ENCODE data around the gene ST6GALNAC1. TPM values are rescaled to one million over a fixed set of nuclear protein-coding genes. Genes with fewer than 3 reads are reported as not detected.

ST6GALNAC1 gene, protein sequence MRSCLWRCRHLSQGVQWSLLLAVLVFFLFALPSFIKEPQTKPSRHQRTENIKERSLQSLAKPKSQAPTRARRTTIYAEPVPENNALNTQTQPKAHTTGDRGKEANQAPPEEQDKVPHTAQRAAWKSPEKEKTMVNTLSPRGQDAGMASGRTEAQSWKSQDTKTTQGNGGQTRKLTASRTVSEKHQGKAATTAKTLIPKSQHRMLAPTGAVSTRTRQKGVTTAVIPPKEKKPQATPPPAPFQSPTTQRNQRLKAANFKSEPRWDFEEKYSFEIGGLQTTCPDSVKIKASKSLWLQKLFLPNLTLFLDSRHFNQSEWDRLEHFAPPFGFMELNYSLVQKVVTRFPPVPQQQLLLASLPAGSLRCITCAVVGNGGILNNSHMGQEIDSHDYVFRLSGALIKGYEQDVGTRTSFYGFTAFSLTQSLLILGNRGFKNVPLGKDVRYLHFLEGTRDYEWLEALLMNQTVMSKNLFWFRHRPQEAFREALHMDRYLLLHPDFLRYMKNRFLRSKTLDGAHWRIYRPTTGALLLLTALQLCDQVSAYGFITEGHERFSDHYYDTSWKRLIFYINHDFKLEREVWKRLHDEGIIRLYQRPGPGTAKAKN
- total RNA-seq (ENCODE audit: unreplicated experiment), result 0.77 TPM
- long read RNA-seq, result 0 reads

DNA sequence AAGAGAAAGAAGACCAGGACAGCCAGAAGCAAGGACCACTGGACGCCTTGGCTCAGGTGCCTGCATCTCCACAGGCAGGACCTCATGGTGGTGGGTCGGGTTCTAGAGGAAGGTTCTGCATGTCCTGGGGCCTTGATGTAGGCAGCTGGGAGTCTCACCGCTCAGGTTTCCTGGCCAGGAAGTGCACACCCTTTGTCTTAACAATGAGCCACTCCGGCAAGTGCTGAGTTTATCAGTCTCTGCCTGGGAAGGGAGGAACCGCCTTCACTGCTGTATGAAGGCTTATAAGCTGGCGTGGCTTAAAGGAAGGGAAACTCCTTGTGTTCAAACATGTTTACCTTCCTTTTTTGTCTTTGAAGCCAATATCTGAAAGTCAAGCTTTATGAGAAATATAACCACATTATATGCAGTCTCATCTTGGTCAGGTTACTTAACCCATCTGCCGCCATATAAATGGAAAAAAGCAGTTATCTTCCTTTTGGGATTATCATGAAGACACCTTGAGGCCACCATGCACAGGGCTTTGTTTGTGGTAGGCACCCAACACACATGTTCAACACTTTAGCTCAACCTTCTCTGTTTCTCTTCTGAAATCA, at the start of gene ST6GALNAC1:
ST6GALNAC1 (minus strand) TSS at position 205 of the 596 bp plus-strand sequence; CDS start at position 86, 119 bp downstream.
- no peaks in the 10 kb centered on the region for H3K36me3 Mint-ChIP-seq (ENCODE audit: low read depth, unreplicated experiment)
- peak within 1 kb of the TSS; percentile 58 for H3K27ac Mint-ChIP-seq (ENCODE audit: unreplicated experiment)
- no peaks in the 10 kb centered on the region for H3K9me3 Mint-ChIP-seq (ENCODE audit: unreplicated experiment)
- peak; percentile 16 for DNase-seq (ENCODE audit: low spot score)
- H3K4me1 Mint-ChIP-seq (ENCODE audit: unreplicated experiment), result peaks cover 17% of the 10 kb centered on the region
- H3K4me3 Mint-ChIP-seq (ENCODE audit: unreplicated experiment), result peak within 1 kb of the TSS; percentile 58
- TF ChIP-seq, protein P1, sequence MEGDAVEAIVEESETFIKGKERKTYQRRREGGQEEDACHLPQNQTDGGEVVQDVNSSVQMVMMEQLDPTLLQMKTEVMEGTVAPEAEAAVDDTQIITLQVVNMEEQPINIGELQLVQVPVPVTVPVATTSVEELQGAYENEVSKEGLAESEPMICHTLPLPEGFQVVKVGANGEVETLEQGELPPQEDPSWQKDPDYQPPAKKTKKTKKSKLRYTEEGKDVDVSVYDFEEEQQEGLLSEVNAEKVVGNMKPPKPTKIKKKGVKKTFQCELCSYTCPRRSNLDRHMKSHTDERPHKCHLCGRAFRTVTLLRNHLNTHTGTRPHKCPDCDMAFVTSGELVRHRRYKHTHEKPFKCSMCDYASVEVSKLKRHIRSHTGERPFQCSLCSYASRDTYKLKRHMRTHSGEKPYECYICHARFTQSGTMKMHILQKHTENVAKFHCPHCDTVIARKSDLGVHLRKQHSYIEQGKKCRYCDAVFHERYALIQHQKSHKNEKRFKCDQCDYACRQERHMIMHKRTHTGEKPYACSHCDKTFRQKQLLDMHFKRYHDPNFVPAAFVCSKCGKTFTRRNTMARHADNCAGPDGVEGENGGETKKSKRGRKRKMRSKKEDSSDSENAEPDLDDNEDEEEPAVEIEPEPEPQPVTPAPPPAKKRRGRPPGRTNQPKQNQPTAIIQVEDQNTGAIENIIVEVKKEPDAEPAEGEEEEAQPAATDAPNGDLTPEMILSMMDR (IDR thresholded peaks at IDR 0.05; ENCODE audit: unreplicated experiment), result no peak
- H3K27me3 Mint-ChIP-seq (ENCODE audit: unreplicated experiment), result no peaks in the 10 kb centered on the region

DNA sequence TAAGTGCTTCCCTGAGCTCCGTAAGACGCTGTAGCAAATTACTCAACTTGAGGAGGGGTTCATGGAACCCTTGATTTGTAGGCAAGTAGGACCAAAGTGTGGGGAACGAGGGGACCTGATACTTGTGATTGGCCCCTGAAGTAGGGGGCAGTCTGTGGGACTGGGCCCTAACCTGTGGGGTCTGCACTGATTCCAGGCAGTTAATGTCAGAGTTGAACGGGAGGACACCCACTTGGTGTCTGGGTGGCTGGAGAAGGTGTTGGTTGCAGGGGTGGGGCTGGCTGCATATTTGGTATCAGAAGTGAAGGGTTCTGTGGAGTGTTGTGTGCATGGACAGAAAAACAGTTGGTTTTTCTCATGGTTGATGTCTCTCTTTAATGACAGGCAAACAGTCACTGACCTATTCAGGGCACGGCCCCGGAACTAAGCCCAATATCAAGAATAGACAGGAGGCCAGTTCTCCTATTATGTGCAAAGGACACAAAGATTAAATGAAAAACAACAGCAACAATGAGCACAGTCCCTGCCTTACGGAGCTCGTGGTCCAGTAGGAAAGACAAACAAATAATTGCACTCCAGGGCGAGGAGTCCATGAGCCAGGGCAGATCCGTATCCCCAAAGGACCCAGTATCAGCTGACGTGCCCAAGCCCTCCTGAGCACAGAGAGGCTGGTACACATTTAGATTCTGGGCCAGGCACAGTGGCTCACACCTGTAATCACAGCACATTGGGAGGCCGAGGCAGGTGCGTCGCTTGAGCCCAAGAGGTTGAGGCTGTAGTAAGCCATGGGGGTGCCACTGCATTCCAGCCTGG, 48.0 kb upstream of the ST6GALNAC1 start:
- Mint-ChIP-seq H3K27me3 (ENCODE audit: unreplicated experiment) (peaks cover 6% of the 10 kb centered on the region), H3K9me3 (ENCODE audit: unreplicated experiment) (no peaks in the 10 kb centered on the region), H3K4me1 (ENCODE audit: unreplicated experiment) (peaks cover 4% of the 10 kb centered on the region), H3K4me3 (ENCODE audit: unreplicated experiment) (no peak overlapping the region), H3K36me3 (ENCODE audit: low read depth, unreplicated experiment) (no peaks in the 10 kb centered on the region), H3K27ac (ENCODE audit: unreplicated experiment) (no peak overlapping the region)
- DNase-seq (ENCODE audit: low spot score), result no peak
- TF ChIP-seq, protein P1 (IDR thresholded peaks at IDR 0.05; ENCODE audit: unreplicated experiment), result no peak

DNA sequence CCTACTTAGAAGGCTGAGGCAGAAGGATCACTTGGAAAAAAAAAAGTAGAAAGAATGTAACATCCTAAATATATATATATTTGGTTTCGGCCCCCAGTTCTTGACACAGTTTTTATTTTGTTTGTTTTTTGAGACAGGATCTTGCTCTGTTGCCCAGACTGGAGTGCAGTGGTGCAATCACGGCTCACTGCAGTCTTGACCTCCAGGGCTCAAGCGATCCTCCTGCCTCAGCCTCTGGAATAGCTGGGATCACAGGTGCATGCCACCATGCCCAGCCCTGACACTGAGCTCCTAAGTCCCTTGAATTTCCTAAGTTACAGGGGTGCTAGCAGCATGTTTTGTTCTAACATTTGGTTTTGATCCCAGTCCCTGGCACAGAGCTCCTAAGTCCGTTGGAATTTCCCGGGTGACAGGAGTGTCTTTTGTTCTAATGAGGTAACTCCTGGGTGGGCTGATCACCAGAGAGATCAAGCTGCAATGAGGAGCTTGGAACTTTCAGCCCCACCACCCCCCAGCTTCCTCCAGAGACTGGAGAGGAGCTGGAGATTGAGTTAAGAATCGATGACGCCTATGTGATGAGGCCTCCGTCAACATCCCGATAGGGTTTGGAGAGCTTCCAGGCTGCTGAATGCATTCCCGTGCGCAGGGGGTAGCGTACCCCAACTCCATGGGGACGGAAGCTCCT, 47.2 kb upstream of the ST6GALNAC1 start:
- H3K27me3 Mint-ChIP-seq (ENCODE audit: unreplicated experiment), result peaks cover 6% of the 10 kb centered on the region
- peaks cover 4% of the 10 kb centered on the region for H3K4me1 Mint-ChIP-seq (ENCODE audit: unreplicated experiment)
- DNase-seq (ENCODE audit: low spot score), result no peak
- no peaks in the 10 kb centered on the region for H3K9me3 Mint-ChIP-seq (ENCODE audit: unreplicated experiment)
- TF ChIP-seq, protein P1 (IDR thresholded peaks at IDR 0.05; ENCODE audit: unreplicated experiment), result no peak
- H3K4me3 Mint-ChIP-seq (ENCODE audit: unreplicated experiment), result no peak overlapping the region
- no peaks in the 10 kb centered on the region for H3K36me3 Mint-ChIP-seq (ENCODE audit: low read depth, unreplicated experiment)
- H3K27ac Mint-ChIP-seq (ENCODE audit: unreplicated experiment), result no peak overlapping the region

DNA sequence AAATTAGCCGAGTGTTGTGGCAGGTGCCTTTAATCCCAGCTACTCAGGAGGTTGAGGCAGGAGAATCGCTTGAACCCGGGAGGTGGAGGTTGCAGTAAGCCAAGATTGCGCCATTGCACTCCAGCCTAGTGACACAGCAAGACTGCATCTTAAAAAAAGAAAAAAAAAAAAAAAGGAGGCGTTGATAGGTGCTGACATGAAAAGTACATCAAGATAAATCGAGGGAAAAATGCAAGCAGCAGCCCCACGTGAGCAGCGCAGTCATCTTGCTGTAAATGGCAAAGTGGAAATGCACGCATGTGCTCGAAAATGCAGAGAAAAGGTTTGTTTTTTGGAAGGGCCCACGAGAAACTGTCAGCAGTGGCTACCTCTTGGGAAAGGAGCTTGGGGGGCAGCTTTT, 46.3 kb upstream of the ST6GALNAC1 start:
- H3K4me3 Mint-ChIP-seq (ENCODE audit: unreplicated experiment), result no peak overlapping the region
- peaks cover 6% of the 10 kb centered on the region for H3K27me3 Mint-ChIP-seq (ENCODE audit: unreplicated experiment)
- peaks cover 4% of the 10 kb centered on the region for H3K4me1 Mint-ChIP-seq (ENCODE audit: unreplicated experiment)
- DNase-seq (ENCODE audit: low spot score), result no peak
- H3K36me3 Mint-ChIP-seq (ENCODE audit: low read depth, unreplicated experiment), result no peaks in the 10 kb centered on the region
- TF ChIP-seq, protein P1 (IDR thresholded peaks at IDR 0.05; ENCODE audit: unreplicated experiment), result no peak
- H3K27ac Mint-ChIP-seq (ENCODE audit: unreplicated experiment), result no peak overlapping the region
- H3K9me3 Mint-ChIP-seq (ENCODE audit: unreplicated experiment), result no peaks in the 10 kb centered on the region
